ENCODE data around the gene PHYHIPL. TPM values are rescaled to one million over a fixed set of nuclear protein-coding genes. Genes with fewer than 3 reads are reported as not detected.
A peak's percentile ranks its signal among the peaks of the same experiment; 100 is the strongest.

PHYHIPL gene
- total and polyA plus RNA-seq, 2 donors (not counting 1 experiment from before 2014, with no cell fraction given) = 0.02 TPM; not detected in 1

DNA sequence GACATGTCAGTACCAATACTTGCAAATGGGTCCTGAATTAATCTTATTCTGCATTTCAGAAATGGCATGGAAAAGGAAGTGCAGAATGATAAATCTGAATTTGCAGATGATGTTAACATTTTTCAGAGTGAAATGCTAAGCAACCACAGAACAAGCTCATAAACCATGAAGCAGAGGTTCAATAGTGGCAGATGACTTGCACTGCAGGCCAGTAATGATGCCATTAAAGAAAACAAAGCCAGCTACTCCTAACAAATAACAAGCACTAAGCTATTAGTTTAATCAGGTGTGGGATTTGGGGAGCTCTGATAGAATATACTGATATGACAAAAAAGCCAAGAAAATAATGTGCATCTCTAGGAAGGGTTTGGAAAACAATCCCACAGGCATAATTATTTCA, 100.5 kb downstream of the PHYHIPL start:
- DNase-seq (ENCODE audit: low read depth in 2 of 2) = no peak
- Histone ChIP-seq H3K27me3 (ENCODE audit: control insufficient read depth, insufficient read depth, low read length) (no peaks in the 10 kb centered on the region), H3K4me3 (replicated peaks in 1 of 4; ENCODE audit: control extremely low read depth in 1 of 4, insufficient read depth in 1 of 4, low read depth in 3 of 4, low read length in 4 of 4) (no peak overlapping the region), H2AFZ (ENCODE audit: low read length) (no peak overlapping the region), H3K9ac (ENCODE audit: insufficient read depth, low read length) (no peak overlapping the region), H3K4me1 (ENCODE audit: control insufficient read depth, extremely low read depth, insufficient read depth, low read length) (no peaks in the 10 kb centered on the region), H3K79me2 (ENCODE audit: control insufficient read depth, insufficient read depth, low read length) (no peaks in the 10 kb centered on the region), H3K27ac (ENCODE audit: insufficient read depth, low read length) (no peak overlapping the region), H3K4me2 (ENCODE audit: extremely low read depth, insufficient read depth, low read length) (no peak overlapping the region), H3K9me3 (ENCODE audit: control insufficient read depth, insufficient read depth, low read depth, low read length) (no peaks in the 10 kb centered on the region), H4K20me1 (ENCODE audit: control insufficient read depth, extremely low read depth, insufficient read depth, low read length) (no peaks in the 10 kb centered on the region), H3K36me3 (ENCODE audit: control insufficient read depth, insufficient read depth, low read length) (no peaks in the 10 kb centered on the region)
- TF ChIP-seq EZH2 (IDR thresholded peaks at IDR 0.05; ENCODE audit: low read length, missing control alignments) = no peak
- TF ChIP-seq, protein P1, sequence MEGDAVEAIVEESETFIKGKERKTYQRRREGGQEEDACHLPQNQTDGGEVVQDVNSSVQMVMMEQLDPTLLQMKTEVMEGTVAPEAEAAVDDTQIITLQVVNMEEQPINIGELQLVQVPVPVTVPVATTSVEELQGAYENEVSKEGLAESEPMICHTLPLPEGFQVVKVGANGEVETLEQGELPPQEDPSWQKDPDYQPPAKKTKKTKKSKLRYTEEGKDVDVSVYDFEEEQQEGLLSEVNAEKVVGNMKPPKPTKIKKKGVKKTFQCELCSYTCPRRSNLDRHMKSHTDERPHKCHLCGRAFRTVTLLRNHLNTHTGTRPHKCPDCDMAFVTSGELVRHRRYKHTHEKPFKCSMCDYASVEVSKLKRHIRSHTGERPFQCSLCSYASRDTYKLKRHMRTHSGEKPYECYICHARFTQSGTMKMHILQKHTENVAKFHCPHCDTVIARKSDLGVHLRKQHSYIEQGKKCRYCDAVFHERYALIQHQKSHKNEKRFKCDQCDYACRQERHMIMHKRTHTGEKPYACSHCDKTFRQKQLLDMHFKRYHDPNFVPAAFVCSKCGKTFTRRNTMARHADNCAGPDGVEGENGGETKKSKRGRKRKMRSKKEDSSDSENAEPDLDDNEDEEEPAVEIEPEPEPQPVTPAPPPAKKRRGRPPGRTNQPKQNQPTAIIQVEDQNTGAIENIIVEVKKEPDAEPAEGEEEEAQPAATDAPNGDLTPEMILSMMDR (conservative IDR thresholded peaks at IDR 0.05 in 1 of 2, IDR thresholded peaks at IDR 0.05 in 1 of 2; ENCODE audit: low read depth in 1 of 2, low read length in 2 of 2) = no peak

- no peak for TF ChIP-seq EZH2 (IDR thresholded peaks at IDR 0.05; ENCODE audit: low read length, missing control alignments)
- TF ChIP-seq, protein P1 (conservative IDR thresholded peaks at IDR 0.05 in 1 of 2, IDR thresholded peaks at IDR 0.05 in 1 of 2; ENCODE audit: low read depth in 1 of 2, low read length in 2 of 2) = no peak
Observed at GRCh38 chr10:59279476-59279875, 103.0 kb downstream of the PHYHIPL start.

GRCh38 chr10:59279991-59280505, 103.6 kb downstream of the PHYHIPL start:
- no peaks in the 10 kb centered on the region for H3K79me2 ChIP-seq (ENCODE audit: control insufficient read depth, insufficient read depth, low read length)
- H3K27ac ChIP-seq (ENCODE audit: insufficient read depth, low read length) = no peak overlapping the region
- H3K36me3 ChIP-seq (ENCODE audit: control insufficient read depth, insufficient read depth, low read length) = no peaks in the 10 kb centered on the region
- no peaks in the 10 kb centered on the region for H3K4me1 ChIP-seq (ENCODE audit: control insufficient read depth, extremely low read depth, insufficient read depth, low read length)
- H3K4me3 ChIP-seq (replicated peaks in 1 of 4; ENCODE audit: control extremely low read depth in 1 of 4, insufficient read depth in 1 of 4, low read depth in 3 of 4, low read length in 4 of 4) = no peak overlapping the region
- H3K27me3 ChIP-seq (ENCODE audit: control insufficient read depth, insufficient read depth, low read length) = no peaks in the 10 kb centered on the region
- DNase-seq (ENCODE audit: low read depth in 2 of 2) = no peak
- H3K9ac ChIP-seq (ENCODE audit: insufficient read depth, low read length) = no peak overlapping the region
- H2AFZ ChIP-seq (ENCODE audit: low read length) = no peak overlapping the region
- H3K9me3 ChIP-seq (ENCODE audit: control insufficient read depth, insufficient read depth, low read depth, low read length) = no peaks in the 10 kb centered on the region
- H3K4me2 ChIP-seq (ENCODE audit: extremely low read depth, insufficient read depth, low read length) = no peak overlapping the region
- no peaks in the 10 kb centered on the region for H4K20me1 ChIP-seq (ENCODE audit: control insufficient read depth, extremely low read depth, insufficient read depth, low read length)
- TF ChIP-seq, protein P1 (conservative IDR thresholded peaks at IDR 0.05 in 1 of 2, IDR thresholded peaks at IDR 0.05 in 1 of 2; ENCODE audit: low read depth in 1 of 2, low read length in 2 of 2) = no peak
- no peak for TF ChIP-seq EZH2 (IDR thresholded peaks at IDR 0.05; ENCODE audit: low read length, missing control alignments)

More at GRCh38 chr10:59279476-59279875, 103.0 kb downstream of the PHYHIPL start:
- Histone ChIP-seq H2AFZ (ENCODE audit: low read length) (no peak overlapping the region), H3K4me3 (replicated peaks in 1 of 4; ENCODE audit: control extremely low read depth in 1 of 4, insufficient read depth in 1 of 4, low read depth in 3 of 4, low read length in 4 of 4) (no peak overlapping the region), H3K4me2 (ENCODE audit: extremely low read depth, insufficient read depth, low read length) (no peak overlapping the region), H3K27me3 (ENCODE audit: control insufficient read depth, insufficient read depth, low read length) (no peaks in the 10 kb centered on the region), H3K79me2 (ENCODE audit: control insufficient read depth, insufficient read depth, low read length) (no peaks in the 10 kb centered on the region), H3K36me3 (ENCODE audit: control insufficient read depth, insufficient read depth, low read length) (no peaks in the 10 kb centered on the region), H3K27ac (ENCODE audit: insufficient read depth, low read length) (no peak overlapping the region), H4K20me1 (ENCODE audit: control insufficient read depth, extremely low read depth, insufficient read depth, low read length) (no peaks in the 10 kb centered on the region), H3K9ac (ENCODE audit: insufficient read depth, low read length) (no peak overlapping the region), H3K9me3 (ENCODE audit: control insufficient read depth, insufficient read depth, low read depth, low read length) (no peaks in the 10 kb centered on the region), H3K4me1 (ENCODE audit: control insufficient read depth, extremely low read depth, insufficient read depth, low read length) (no peaks in the 10 kb centered on the region)
- DNase-seq (ENCODE audit: low read depth in 2 of 2) = peak in 1 of 2 donors; percentile 9

All from fibroblast of lung (primary cell).